Natural killer cell treated with Interleukin-12 subunit alpha and Interleukin-12 subunit beta and Interleukin-15 and Interleukin-18, amount 100 ng/mL, for 72 hours (primary cell): ENCODE measurements around the gene XRCC6. TPM values are rescaled to one million over a fixed set of nuclear protein-coding genes. Genes with fewer than 3 reads are reported as not detected.
A peak's percentile ranks its signal among the peaks of the same experiment; 100 is the strongest.
"Not testable (repeated sequence)": the region's sequence is repeated elsewhere in the genome, so short reads cannot be mapped to it uniquely, and the experiment has no call there.

Source experiments
- ATAC-seq, 2 donors: fragments of 150-1000 bp; cut with Tn5 transposase in 1 of 2; sonication (Bioruptor Pico), chemical (Tn5 transposase) in 1 of 2; 2 replicates each; pipeline ENCODE4 v1.10.0; 2021
- DNase-seq: peaks from one replicate; pipeline ENCODE4 v3.0.0; 2022; ENCODE audit warnings: low spot score
- H3K27ac Mint-ChIP-seq, 2 donors: 1 replicate in 1 of 2; 2 replicates in 1 of 2; pipeline ENCODE4 v1.8.0; 2022; ENCODE audit warnings: mixed read lengths in 2 of 2, mild to moderate bottlenecking in 1 of 2, moderate library complexity in 1 of 2
- H3K27me3 Mint-ChIP-seq, 2 donors: 1 replicate in 1 of 2; 2 replicates in 1 of 2; pipeline ENCODE4 v1.8.0; 2022; ENCODE audit warnings: mixed read lengths in 2 of 2
- H3K36me3 Mint-ChIP-seq: one replicate; pipeline ENCODE4 v1.8.0; 2022; ENCODE audit warnings: mixed read lengths
- H3K4me1 Mint-ChIP-seq, 2 donors: 1 replicate in 1 of 2; 2 replicates in 1 of 2; pipeline ENCODE4 v1.8.0; 2022; ENCODE audit warnings: low read depth in 2 of 2, mixed read lengths in 2 of 2, mild to moderate bottlenecking in 1 of 2
- H3K4me3 Mint-ChIP-seq: one replicate; pipeline ENCODE4 v1.8.0; 2022; ENCODE audit warnings: mixed read lengths
- H3K9me3 Mint-ChIP-seq: 2 replicates; pipeline ENCODE4 v1.8.0; 2022; ENCODE audit warnings: mixed read lengths
- total RNA-seq, 2 donors: library from RNA; stranded (reverse); gene quantifications; one replicate each; pipeline ENCODE4 v1.2.3, GENCODE V29; 2022

XRCC6 gene
- total RNA-seq, 2 donors from 2014 or later: 276 to 305 TPM

DNA sequence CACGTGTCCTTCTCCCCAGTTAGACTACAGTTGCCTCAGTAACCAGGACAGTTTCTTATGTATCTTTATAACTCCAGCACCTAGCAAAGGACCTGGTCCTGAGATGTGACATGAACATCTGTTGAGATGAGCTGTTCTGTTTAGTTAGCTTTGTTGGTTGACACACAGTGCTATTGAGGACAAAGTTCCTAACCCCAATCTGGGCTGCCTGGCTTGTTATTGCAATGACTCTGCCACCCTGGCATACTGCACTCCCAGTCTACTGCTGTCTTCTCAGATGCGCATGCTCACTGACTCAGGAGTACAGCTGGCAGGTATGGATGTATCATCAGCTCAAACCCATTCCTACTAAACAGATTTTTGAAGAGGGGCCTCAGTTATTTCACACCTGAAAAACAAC, 7.6 kb upstream of the XRCC6 start:
- H3K9me3 Mint-ChIP-seq: no peaks in the 10 kb centered on the region
- DNase-seq (no peak), ATAC-seq (no peak)
- H3K27me3 Mint-ChIP-seq: peaks cover 2% of the 10 kb centered on the region in 2 donors
- peaks cover 15 to 27% of the 10 kb centered on the region in 2 donors for H3K4me1 Mint-ChIP-seq
- H3K4me3 Mint-ChIP-seq: no peak overlapping the region
- no peak overlapping the region for H3K27ac Mint-ChIP-seq
- no peaks in the 10 kb centered on the region for H3K36me3 Mint-ChIP-seq

DNA sequence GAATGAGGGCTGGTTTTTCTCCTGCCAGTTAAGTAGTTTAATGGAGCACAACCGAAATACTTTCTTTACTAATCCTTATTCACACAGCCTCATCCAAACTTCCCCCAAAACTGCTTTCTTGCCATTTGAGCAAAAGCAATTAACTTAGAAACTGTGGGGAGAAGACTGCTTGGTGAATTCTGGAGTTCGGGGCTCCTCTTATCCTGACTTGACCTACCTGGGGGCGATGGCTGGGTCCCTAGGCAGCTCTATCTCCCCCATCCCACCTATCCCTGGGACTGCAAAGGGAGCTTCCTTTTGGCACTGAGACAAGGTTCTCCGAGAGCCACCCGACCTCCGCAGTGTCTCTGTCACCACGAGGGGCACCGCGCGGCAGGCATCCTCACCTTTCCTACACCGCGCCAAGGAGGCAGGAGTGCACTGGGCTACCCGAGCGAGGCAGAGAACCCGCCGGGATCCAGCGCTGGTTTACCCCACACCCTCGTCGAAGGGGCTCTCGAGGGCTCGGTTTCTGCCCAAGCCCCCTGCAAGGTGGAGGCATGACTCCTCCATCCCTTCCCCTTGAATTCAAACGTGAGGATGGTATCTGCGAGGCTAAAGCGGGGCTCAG, 1.0 kb upstream of the XRCC6 start:
- H3K27me3 Mint-ChIP-seq: no peaks in the 10 kb centered on the region
- DNase-seq: peak; percentile 63
- H3K36me3 Mint-ChIP-seq: peaks cover 11% of the 10 kb centered on the region
- ATAC-seq: peak in 1 of 2 donors; percentile 35
- peak overlapping the region; percentile 100 for H3K4me3 Mint-ChIP-seq
- H3K4me1 Mint-ChIP-seq: peaks cover 30 to 41% of the 10 kb centered on the region in 2 donors
- no peaks in the 10 kb centered on the region for H3K9me3 Mint-ChIP-seq
- peak overlapping the region; percentile 98 for H3K27ac Mint-ChIP-seq

DNA sequence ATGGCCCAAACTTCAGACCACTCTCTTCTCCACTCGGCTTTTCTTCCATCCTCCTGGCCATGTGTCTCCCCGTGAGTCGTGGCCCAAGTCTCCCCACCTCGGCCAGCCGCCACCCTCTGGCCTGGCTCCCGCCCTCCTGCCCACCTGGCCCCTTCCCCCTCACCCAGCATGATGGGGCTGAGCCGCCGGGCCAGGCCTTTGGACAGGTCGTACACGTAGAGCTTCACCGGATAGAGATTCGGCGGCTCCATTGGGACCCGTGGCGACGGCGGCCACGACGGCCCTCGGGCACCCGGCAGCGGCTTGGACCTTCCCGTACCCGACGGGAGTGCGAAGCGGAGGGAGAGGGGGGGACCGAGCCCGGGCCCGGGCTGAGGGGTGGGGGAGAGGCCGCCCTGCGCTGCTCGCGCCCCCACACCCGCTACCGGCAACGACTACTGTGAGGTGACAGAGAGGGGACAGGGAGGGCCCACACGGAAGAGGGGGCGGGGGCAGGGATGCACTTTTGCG, 451 bp upstream of the XRCC6 start, which contains the start of gene DESI1:
DESI1 (minus strand) TSS at position 455 of the 510 bp plus-strand sequence; CDS start at position 251, 204 bp downstream.
- no peaks in the 10 kb centered on the region for H3K9me3 Mint-ChIP-seq
- peak in 1 of 2 donors; percentile 52 for ATAC-seq

DNA sequence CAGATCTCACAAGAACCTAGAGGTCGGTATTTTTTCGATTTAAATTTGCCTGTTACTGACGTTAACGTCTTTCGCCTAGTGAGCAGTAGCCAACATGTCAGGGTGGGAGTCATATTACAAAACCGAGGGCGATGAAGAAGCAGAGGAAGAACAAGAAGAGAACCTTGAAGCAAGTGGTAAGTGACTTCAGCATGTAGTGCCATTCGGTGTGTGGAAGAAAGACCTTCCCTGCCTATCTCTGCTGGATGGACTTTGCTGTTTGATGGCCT, 750 bp downstream of the XRCC6 start:
- Mint-ChIP-seq H3K9me3 (no peaks in the 10 kb centered on the region), H3K4me1 (peaks cover 26 to 35% of the 10 kb centered on the region in 2 donors), H3K4me3 (peak overlapping the region; percentile 100), H3K27ac (peak overlapping the region; percentile 98), H3K36me3 (peaks cover 11% of the 10 kb centered on the region), H3K27me3 (no peaks in the 10 kb centered on the region)
- ATAC-seq: no peak
- no peak for DNase-seq

More for the DNA sequence above, 451 bp upstream of the XRCC6 start, which contains the start of gene DESI1:
- no peaks in the 10 kb centered on the region for H3K27me3 Mint-ChIP-seq
- H3K4me1 Mint-ChIP-seq: peaks cover 30 to 41% of the 10 kb centered on the region in 2 donors
- DNase-seq: no peak
- H3K4me3 Mint-ChIP-seq: peak within 1 kb of the TSS; percentile 100
- peak within 1 kb of the TSS; percentile 98 for H3K27ac Mint-ChIP-seq
- H3K36me3 Mint-ChIP-seq: peaks cover 11% of the 10 kb centered on the region

DNA sequence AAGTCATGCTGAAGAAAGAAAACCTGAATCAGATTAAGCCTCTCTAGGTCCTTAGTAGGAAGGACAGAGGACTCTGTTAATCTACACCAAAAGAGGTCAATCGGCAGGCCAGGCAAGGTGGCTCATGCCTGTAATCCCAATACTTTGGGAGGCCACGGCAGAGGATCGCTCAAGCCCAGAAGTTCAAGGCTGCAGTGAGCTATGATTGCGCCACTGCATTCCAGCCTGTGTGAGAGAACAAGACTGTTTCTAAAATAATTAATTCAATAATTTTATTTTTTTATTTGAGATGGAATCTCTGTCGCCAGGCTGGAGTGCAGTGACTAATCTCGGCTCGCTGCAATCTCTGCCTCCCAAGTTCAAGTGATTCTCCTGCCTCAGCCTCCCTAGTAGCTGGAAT, 4.5 kb downstream of the XRCC6 start:
- Mint-ChIP-seq H3K27me3 (no peaks in the 10 kb centered on the region), H3K36me3 (peaks cover 29% of the 10 kb centered on the region)

DNA sequence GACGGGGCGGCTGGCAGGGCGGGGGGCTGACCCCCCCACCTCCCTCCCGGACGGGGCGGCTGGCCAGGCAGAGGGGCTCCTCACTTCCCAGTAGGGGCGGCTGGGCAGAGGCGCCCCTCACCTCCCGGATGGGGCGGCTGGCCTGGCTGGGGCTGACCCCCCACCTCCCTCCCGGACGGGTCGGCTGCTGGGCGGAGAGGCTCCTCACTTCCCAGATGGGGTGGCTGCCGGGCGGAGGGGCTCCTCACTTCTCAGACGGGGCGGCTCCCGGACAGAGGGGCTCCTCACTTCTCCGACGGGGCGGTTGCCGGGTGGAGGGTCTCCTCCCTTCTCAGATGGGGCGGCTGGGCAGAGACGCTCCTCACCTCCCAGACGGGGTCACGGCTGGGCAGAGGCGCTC, 10.0 kb downstream of the XRCC6 start:
- peaks cover 18% of the 10 kb centered on the region for H3K36me3 Mint-ChIP-seq
- not testable (repeated sequence) for DNase-seq, H3K27me3 Mint-ChIP-seq, H3K4me1 Mint-ChIP-seq, H3K4me3 Mint-ChIP-seq, ATAC-seq, H3K27ac Mint-ChIP-seq, H3K9me3 Mint-ChIP-seq

More for the DNA sequence above, 4.5 kb downstream of the XRCC6 start:
- DNase-seq (no peak), ATAC-seq (no peak)
- Mint-ChIP-seq H3K4me3 (no peak overlapping the region), H3K9me3 (no peaks in the 10 kb centered on the region), H3K27ac (no peak overlapping the region), H3K4me1 (peaks cover 14 to 18% of the 10 kb centered on the region in 2 donors)

DNA sequence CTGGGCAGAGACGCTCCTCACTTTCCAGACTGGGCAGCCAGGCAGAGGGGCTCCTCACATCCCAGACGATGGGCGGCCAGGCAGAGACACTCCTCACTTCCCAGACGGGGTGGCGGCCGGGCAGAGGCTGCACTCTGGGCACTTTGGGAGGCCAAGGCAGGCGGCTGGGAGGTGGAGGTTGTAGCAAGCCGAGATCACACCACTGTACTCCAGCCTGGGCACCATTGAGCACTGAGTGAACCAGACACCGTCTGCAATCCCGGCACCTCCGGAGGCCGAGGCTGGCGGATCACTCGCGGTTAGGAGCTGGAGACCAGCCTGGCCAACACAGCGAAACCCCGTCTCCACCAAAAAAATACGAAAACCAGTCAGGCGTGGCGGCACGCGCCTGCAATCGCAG, 10.5 kb downstream of the XRCC6 start:
- H3K9me3 Mint-ChIP-seq, H3K27ac Mint-ChIP-seq, H3K27me3 Mint-ChIP-seq, H3K4me3 Mint-ChIP-seq, ATAC-seq, H3K4me1 Mint-ChIP-seq, DNase-seq: not testable (repeated sequence)
- H3K36me3 Mint-ChIP-seq: peaks cover 18% of the 10 kb centered on the region

DNA sequence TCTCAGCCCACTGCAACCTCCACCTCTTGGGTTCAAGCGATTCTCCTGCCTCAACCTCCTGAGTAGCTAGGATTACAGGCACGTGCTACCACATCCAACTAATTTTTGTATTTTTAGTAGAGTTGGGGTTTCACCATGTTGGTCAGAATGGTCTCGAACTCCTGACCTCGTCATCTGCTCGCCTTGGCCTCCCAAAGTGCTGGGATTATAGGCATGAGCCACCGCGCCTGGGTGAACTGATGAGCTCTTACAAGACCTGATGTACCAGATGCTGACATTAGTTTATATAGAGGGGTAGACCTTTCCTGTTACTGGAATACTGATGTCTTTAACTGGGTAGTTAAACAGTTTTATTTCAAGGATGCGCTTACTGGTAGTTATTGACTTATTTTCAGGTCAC, 13.5 kb downstream of the XRCC6 start:
- DNase-seq, H3K4me3 Mint-ChIP-seq, H3K27me3 Mint-ChIP-seq, H3K4me1 Mint-ChIP-seq, H3K9me3 Mint-ChIP-seq, ATAC-seq, H3K27ac Mint-ChIP-seq, H3K36me3 Mint-ChIP-seq: not testable (repeated sequence)

DNA sequence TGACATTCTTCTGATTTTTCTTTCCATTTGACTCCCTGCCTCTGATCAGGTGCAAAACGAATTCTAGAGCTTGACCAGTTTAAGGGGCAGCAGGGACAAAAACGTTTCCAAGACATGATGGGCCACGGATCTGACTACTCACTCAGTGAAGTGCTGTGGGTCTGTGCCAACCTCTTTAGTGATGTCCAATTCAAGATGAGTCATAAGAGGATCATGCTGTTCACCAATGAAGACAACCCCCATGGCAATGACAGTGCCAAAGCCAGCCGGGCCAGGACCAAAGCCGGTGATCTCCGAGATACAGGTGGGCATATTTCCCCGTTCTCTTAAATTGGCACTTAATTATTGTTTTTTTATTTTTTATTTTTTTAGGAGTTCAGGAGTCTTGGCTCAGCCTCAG, 15.4 kb downstream of the XRCC6 start:
- no peaks in the 10 kb centered on the region for H3K4me1 Mint-ChIP-seq
- no peak for ATAC-seq

DNA sequence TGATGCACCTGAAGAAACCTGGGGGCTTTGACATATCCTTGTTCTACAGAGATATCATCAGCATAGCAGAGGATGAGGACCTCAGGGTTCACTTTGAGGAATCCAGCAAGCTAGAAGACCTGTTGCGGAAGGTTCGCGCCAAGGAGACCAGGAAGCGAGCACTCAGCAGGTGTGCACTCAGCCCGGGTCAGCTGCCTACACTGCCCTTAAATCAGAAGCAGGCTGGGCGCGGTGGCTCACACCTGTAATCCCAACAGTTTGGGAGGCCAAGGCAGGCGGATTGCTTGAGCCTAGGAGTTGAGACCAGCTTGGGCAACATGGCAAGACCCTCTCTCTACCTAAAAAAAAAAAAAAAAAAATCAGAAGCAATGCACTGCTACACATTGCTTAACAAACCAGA, 16.5 kb downstream of the XRCC6 start:
- H3K27ac Mint-ChIP-seq, ATAC-seq, H3K9me3 Mint-ChIP-seq, H3K27me3 Mint-ChIP-seq, H3K4me3 Mint-ChIP-seq, H3K4me1 Mint-ChIP-seq, DNase-seq: not testable (repeated sequence)
- peaks cover 13% of the 10 kb centered on the region for H3K36me3 Mint-ChIP-seq

More for the DNA sequence above, 15.4 kb downstream of the XRCC6 start:
- no peak overlapping the region for H3K4me3 Mint-ChIP-seq
- no peaks in the 10 kb centered on the region for H3K9me3 Mint-ChIP-seq
- H3K27me3 Mint-ChIP-seq: no peaks in the 10 kb centered on the region
- no peak for DNase-seq
- peaks cover 2% of the 10 kb centered on the region for H3K36me3 Mint-ChIP-seq
- H3K27ac Mint-ChIP-seq: no peak overlapping the region

DNA sequence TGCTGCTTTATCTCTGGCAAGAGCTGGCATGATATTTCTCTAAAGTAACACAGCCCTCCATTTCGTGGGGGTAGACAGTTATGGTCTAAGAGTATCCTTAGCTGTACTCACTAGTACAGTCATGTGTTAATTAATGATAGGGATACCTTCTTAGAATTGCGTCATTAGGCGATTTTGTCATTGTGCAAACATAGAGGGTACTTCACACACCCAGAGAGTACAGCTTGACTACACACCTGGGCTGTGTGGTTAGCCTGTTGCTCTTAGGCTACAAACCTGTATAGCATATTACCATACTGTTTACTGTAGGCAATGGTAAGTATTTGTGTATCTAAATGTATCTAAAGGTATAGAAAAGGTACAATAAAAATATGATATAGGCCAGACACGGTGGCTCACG, 17.0 kb downstream of the XRCC6 start:
- Mint-ChIP-seq H3K27ac (no peak overlapping the region), H3K9me3 (no peaks in the 10 kb centered on the region), H3K36me3 (peaks cover 14% of the 10 kb centered on the region), H3K4me3 (no peak overlapping the region), H3K27me3 (no peaks in the 10 kb centered on the region), H3K4me1 (peaks cover 0 to 3% of the 10 kb centered on the region in 2 donors)
- ATAC-seq (no peak), DNase-seq (no peak)

DNA sequence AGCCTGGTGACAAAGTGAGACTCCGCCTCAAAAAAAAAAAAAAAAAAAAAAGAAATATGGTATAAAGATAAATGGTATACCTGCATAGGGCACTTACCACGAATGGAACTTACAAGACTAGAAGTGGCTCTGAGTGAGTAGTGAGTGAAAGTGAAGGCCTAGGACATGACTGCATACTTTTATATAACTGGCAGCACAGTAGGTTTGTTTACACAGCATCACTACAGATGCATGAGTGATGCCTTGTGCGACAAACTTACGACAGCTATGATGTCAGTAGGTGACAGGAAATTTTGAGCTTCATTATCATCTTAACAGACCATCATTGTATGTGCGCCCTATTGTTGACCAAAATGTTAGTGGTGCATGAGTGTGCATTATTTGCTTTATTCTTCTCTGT, 17.7 kb downstream of the XRCC6 start:
- Mint-ChIP-seq H3K4me3 (no peak overlapping the region), H3K4me1 (peaks cover 0 to 3% of the 10 kb centered on the region in 2 donors), H3K27me3 (no peaks in the 10 kb centered on the region), H3K9me3 (no peaks in the 10 kb centered on the region), H3K27ac (no peak overlapping the region), H3K36me3 (peaks cover 14% of the 10 kb centered on the region)
- DNase-seq (no peak), ATAC-seq (no peak)

DNA sequence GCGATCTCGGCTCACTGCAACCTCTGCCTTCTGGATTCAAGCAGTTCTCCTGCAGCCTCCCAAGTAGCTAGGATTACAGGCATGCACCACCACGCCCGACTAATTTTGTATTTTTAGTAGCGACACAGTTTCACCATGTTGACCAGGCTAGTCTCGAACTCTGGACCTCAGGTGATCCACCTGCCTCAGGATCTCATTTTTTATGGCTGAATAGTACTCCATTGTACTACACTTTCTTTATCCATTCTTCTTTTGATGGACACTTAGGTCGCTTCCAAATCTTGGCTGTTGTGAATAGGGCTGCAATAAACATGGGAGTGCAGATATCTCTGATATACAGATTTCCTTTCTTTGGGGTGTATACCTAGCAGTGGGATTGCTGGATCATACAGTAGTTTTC, 20.8 kb downstream of the XRCC6 start:
- H3K4me1 Mint-ChIP-seq: peaks cover 0 to 3% of the 10 kb centered on the region in 2 donors
- ATAC-seq: no peak
- H3K36me3 Mint-ChIP-seq: peaks cover 14% of the 10 kb centered on the region
- DNase-seq: no peak
- H3K27ac Mint-ChIP-seq: no peak overlapping the region
- no peaks in the 10 kb centered on the region for H3K27me3 Mint-ChIP-seq
- H3K9me3 Mint-ChIP-seq: no peaks in the 10 kb centered on the region
- H3K4me3 Mint-ChIP-seq: no peak overlapping the region

DNA sequence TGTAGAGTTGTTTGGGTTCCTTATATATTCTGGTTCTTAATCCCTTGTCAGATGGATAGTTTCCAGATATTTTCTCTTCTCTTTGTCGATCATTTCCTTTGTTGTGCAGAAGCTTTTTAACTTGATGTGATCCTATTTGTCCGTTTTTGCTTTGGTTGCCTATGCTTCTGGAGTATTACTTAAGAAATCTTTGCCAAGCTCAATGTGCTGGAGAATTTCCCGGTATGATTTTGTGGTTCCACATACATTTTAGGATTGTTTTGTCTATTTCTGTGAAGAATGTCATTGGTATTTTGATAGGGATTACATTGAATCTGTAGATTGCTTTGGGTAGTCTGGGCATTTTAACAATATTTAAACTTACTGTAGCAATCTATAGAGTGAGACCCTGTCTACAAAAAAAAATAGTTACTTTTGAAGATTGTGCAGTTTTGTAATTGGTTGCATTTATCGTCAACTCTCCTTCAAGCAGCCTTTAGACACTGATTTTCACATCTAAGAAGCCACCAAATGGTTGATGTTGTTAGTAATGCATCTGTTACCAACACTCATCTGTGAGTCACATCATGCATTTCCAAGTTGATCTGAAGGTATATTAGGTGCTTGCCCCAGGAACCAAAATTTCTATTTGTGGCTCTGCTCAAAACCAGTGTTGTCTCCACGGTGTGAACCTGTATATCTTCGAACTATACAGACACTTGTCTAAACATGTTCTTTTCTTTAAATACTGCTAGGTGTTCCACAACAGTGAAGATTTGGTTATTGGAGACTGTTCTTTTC, 21.4 kb downstream of the XRCC6 start:
- DNase-seq (no peak), ATAC-seq (no peak)
- no peak overlapping the region for H3K4me3 Mint-ChIP-seq
- peaks cover 0 to 3% of the 10 kb centered on the region in 2 donors for H3K4me1 Mint-ChIP-seq
- no peaks in the 10 kb centered on the region for H3K9me3 Mint-ChIP-seq
- peaks cover 14% of the 10 kb centered on the region for H3K36me3 Mint-ChIP-seq
- H3K27me3 Mint-ChIP-seq: no peaks in the 10 kb centered on the region
- H3K27ac Mint-ChIP-seq: no peak overlapping the region
